DOHH2 (cell line): ENCODE data around the gene CMSS1.

ENCODE experiments used
- H3F3A ChIP-seq: fragments of 200-600 bp; sonication (generic), shearing (Covaris generic); 2 replicates; pipeline ENCODE4 v1.6.0; 2016; ENCODE audit warnings: antibody characterized with exemption, mild to moderate bottlenecking; ENCODE audit not compliant: control insufficient read depth, insufficient read depth
- H3K27ac ChIP-seq: fragments of 200-600 bp; sonication (generic); 2 replicates; pipeline ENCODE4 v1.5.1; 2014; ENCODE audit warnings: low read depth, mild to moderate bottlenecking, low read length, moderate library complexity
- H3K27me3 ChIP-seq: fragments of 200-600 bp; sonication (generic); 2 replicates; pipeline ENCODE4 v1.6.1; 2014; ENCODE audit warnings: mild to moderate bottlenecking, low read length, mixed read lengths; ENCODE audit not compliant: control insufficient read depth
- H3K36me3 ChIP-seq: fragments of 200-600 bp; sonication (generic); 2 replicates; pipeline ENCODE4 v1.6.1; 2014; ENCODE audit warnings: mild to moderate bottlenecking, low read length, moderate library complexity, mixed read lengths; ENCODE audit not compliant: control insufficient read depth
- H3K4me1 ChIP-seq: fragments of 200-600 bp; sonication (generic); 2 replicates; pipeline ENCODE4 v1.6.1; 2014; ENCODE audit warnings: mild to moderate bottlenecking, low read length, mixed read lengths; ENCODE audit not compliant: control insufficient read depth
- H3K4me2 ChIP-seq: fragments of 200-600 bp; sonication (generic); 2 replicates; pipeline ENCODE4 v1.6.0; 2014; ENCODE audit warnings: mild to moderate bottlenecking, low read length, moderate library complexity
- H3K4me3 ChIP-seq: fragments of 200-600 bp; sonication (generic); 2 replicates; pipeline ENCODE4 v1.5.1; 2014; ENCODE audit warnings: mild to moderate bottlenecking, low read length, mixed read lengths
- H3K79me2 ChIP-seq: fragments of 200-600 bp; sonication (generic); 2 replicates; pipeline ENCODE4 v1.6.1; 2014; ENCODE audit warnings: mild to moderate bottlenecking, low read length, mixed read lengths; ENCODE audit not compliant: control insufficient read depth
- H3K9me2 ChIP-seq: fragments of 200-600 bp; sonication (generic); replicated peaks from 2 replicates; pipeline ENCODE4 v1.6.1; 2014; ENCODE audit warnings: mild to moderate bottlenecking, low read length, mixed read lengths; ENCODE audit not compliant: control insufficient read depth
- H3K9me3 ChIP-seq: fragments of 200-600 bp; sonication (generic); 2 replicates; pipeline ENCODE4 v1.6.1; 2014; ENCODE audit warnings: antibody characterized with exemption, low read length, mixed read lengths; ENCODE audit not compliant: control insufficient read depth, insufficient read depth
- H4K20me1 ChIP-seq: fragments of 200-600 bp; sonication (generic); 2 replicates; pipeline ENCODE4 v1.6.0; 2014; ENCODE audit warnings: low read depth, mild to moderate bottlenecking, antibody characterized with exemption, low read length, moderate library complexity; ENCODE audit not compliant: control insufficient read depth, insufficient read depth
- CTCF ChIP-seq: fragments of 200-600 bp; sonication (generic); IDR thresholded peaks from one replicate; pipeline ENCODE4 v1.5.1; 2014; ENCODE audit warnings: antibody characterized with exemption, mild to moderate bottlenecking, low read depth, low read length; ENCODE audit not compliant: poor library complexity, severe bottlenecking
- EZH2phosphoT487 ChIP-seq: fragments of 200-600 bp; sonication (generic); IDR thresholded peaks from 2 replicates; pipeline ENCODE4 v1.6.1; 2017; ENCODE audit warnings: borderline replicate concordance, mild to moderate bottlenecking, antibody characterized with exemption, low read length, moderate library complexity, mixed read lengths

The CMSS1 gene

GRCh38 chr3:100027321-100027720, 209.7 kb downstream of the CMSS1 start:
- no peak overlapping the region for H3K4me2 ChIP-seq
- TF ChIP-seq EZH2phosphoT487, result no peak
- no peak for TF ChIP-seq CTCF
- no peaks in the 10 kb centered on the region for H3K9me2 ChIP-seq
- no peaks in the 10 kb centered on the region for H3K27me3 ChIP-seq
- no peaks in the 10 kb centered on the region for H3F3A ChIP-seq
- H3K4me3 ChIP-seq, result no peak overlapping the region
- H3K36me3 ChIP-seq, result no peaks in the 10 kb centered on the region
- H3K4me1 ChIP-seq, result no peaks in the 10 kb centered on the region
- no peaks in the 10 kb centered on the region for H4K20me1 ChIP-seq
- no peaks in the 10 kb centered on the region for H3K9me3 ChIP-seq
- no peaks in the 10 kb centered on the region for H3K79me2 ChIP-seq
- no peak overlapping the region for H3K27ac ChIP-seq

GRCh38 chr3:100029052-100029451, 211.4 kb downstream of the CMSS1 start:
- H3K9me3 ChIP-seq, result no peaks in the 10 kb centered on the region
- H3K36me3 ChIP-seq, result no peaks in the 10 kb centered on the region
- H3K79me2 ChIP-seq, result no peaks in the 10 kb centered on the region
- no peak overlapping the region for H3K4me3 ChIP-seq
- H3K4me2 ChIP-seq, result no peak overlapping the region
- H3F3A ChIP-seq, result no peaks in the 10 kb centered on the region
- no peak overlapping the region for H3K27ac ChIP-seq
- no peaks in the 10 kb centered on the region for H3K27me3 ChIP-seq
- TF ChIP-seq EZH2phosphoT487 (no peak), CTCF (no peak)
- no peaks in the 10 kb centered on the region for H4K20me1 ChIP-seq
- no peaks in the 10 kb centered on the region for H3K4me1 ChIP-seq
- H3K9me2 ChIP-seq, result no peaks in the 10 kb centered on the region

- H4K20me1 ChIP-seq, result no peaks in the 10 kb centered on the region
- H3K4me1 ChIP-seq, result no peaks in the 10 kb centered on the region
- TF ChIP-seq CTCF (no peak), EZH2phosphoT487 (no peak)
- H3K9me2 ChIP-seq, result no peaks in the 10 kb centered on the region
- no peaks in the 10 kb centered on the region for H3K27me3 ChIP-seq
- H3K36me3 ChIP-seq, result no peaks in the 10 kb centered on the region
- no peak overlapping the region for H3K4me3 ChIP-seq
- H3K27ac ChIP-seq, result no peak overlapping the region
- no peaks in the 10 kb centered on the region for H3K9me3 ChIP-seq
- H3K4me2 ChIP-seq, result no peak overlapping the region
- no peaks in the 10 kb centered on the region for H3F3A ChIP-seq
- no peaks in the 10 kb centered on the region for H3K79me2 ChIP-seq
Measured at GRCh38 chr3:100029689-100030088, 212.0 kb downstream of the CMSS1 start.

- no peaks in the 10 kb centered on the region for H3K79me2 ChIP-seq
- no peaks in the 10 kb centered on the region for H3K4me1 ChIP-seq
- TF ChIP-seq CTCF, result no peak
- TF ChIP-seq EZH2phosphoT487, result no peak
- no peaks in the 10 kb centered on the region for H3F3A ChIP-seq
- no peaks in the 10 kb centered on the region for H3K27me3 ChIP-seq
- no peaks in the 10 kb centered on the region for H3K9me3 ChIP-seq
- H3K4me3 ChIP-seq, result no peak overlapping the region
- no peaks in the 10 kb centered on the region for H3K9me2 ChIP-seq
- no peaks in the 10 kb centered on the region for H3K36me3 ChIP-seq
- H4K20me1 ChIP-seq, result no peaks in the 10 kb centered on the region
- no peak overlapping the region for H3K4me2 ChIP-seq
- H3K27ac ChIP-seq, result no peak overlapping the region
Measured at GRCh38 chr3:100030346-100030745, 212.7 kb downstream of the CMSS1 start.
